H1 (cell line): ENCODE data around the gene LEKR1. TPM values are rescaled to one million over a fixed set of nuclear protein-coding genes. Genes with fewer than 3 reads are reported as not detected.

ENCODE experiments used
- CTCF ChIA-PET: fragments of 300-600 bp; sonication (Branson Sonifier 250); formaldehyde crosslinking; loops from one replicate; lab custom pipeline; 2021; ENCODE audit not compliant: partially characterized antibody; lab: Charles Lee
- POLR2A ChIA-PET: fragments of 300-600 bp; sonication (Branson Sonifier 250); formaldehyde crosslinking; loops from one replicate; lab custom pipeline; 2021; ENCODE audit warnings: inconsistent platforms; ENCODE audit not compliant: partially characterized antibody; lab: Charles Lee
- DNase-seq, 2 experiments: peaks; one replicate each; pipeline versions ENCODE4 v3.0.0 to v3.0.0-alpha.2; 2010 to 2022; ENCODE audit warnings: low spot score in 2 of 2, low read depth in 1 of 2, mixed read lengths in 1 of 2
- FAIRE-seq: peaks from 2 replicates; lab custom pipeline; 2011; peaks lifted over from hg19 to GRCh38; lab: Jason Lieb, UNC
- H2AFZ ChIP-seq: 2 replicates; pipeline ENCODE4 v1.8.1; 2012; ENCODE audit warnings: low read length, inconsistent platforms
- H2AK5ac ChIP-seq: 2 replicates; pipeline ENCODE4 v1.6.1; 2013; ENCODE audit warnings: low read depth, low read length
- H2BK120ac ChIP-seq: replicated peaks from 2 replicates; pipeline ENCODE3; 2013; ENCODE audit warnings: low read depth, low read length, inconsistent platforms
- H2BK12ac ChIP-seq: 2 replicates; pipeline ENCODE4 v1.6.1; 2013; ENCODE audit warnings: low read depth, low read length
- H2BK15ac ChIP-seq: 2 replicates; pipeline ENCODE4 v1.6.1; 2013; ENCODE audit warnings: low read length
- H2BK20ac ChIP-seq: 2 replicates; pipeline ENCODE4 v1.6.1; 2013; ENCODE audit warnings: low read length
- H2BK5ac ChIP-seq: 2 replicates; pipeline ENCODE4 v1.6.1; 2013; ENCODE audit warnings: low read depth, low read length
- H3K14ac ChIP-seq: 2 replicates; pipeline ENCODE4 v1.6.1; 2013; ENCODE audit warnings: inconsistent platforms; ENCODE audit not compliant: insufficient read length
- H3K18ac ChIP-seq: 2 replicates; pipeline ENCODE4 v1.6.1; 2013; ENCODE audit warnings: low read length; ENCODE audit errors: extremely low read depth
- H3K23ac ChIP-seq: 2 replicates; pipeline ENCODE4 v1.6.1; 2013; ENCODE audit warnings: inconsistent platforms; ENCODE audit not compliant: insufficient read length
- H3K23me2 ChIP-seq: 2 replicates; pipeline ENCODE4 v1.6.1; 2013; ENCODE audit warnings: low read depth, low read length
- H3K27ac ChIP-seq: 2 replicates; pipeline ENCODE4 v1.6.1; 2011; ENCODE audit warnings: low read depth, low read length, inconsistent platforms
- H3K27me3 ChIP-seq, 4 experiments: replicated peaks in 1 of 4; 1 replicate in 1 of 4; 2 replicates in 3 of 4; pipeline versions ENCODE4 v1.6.1 to v1.8.1; 2011 to 2013; ENCODE audit warnings: low read length in 3 of 4, mild to moderate bottlenecking in 3 of 4, inconsistent platforms in 2 of 4, mixed read lengths in 2 of 4, moderate library complexity in 1 of 4; ENCODE audit not compliant: control insufficient read depth in 3 of 4, insufficient read depth in 3 of 4; ENCODE audit errors: extremely low read depth in 1 of 4
- H3K36me3 ChIP-seq, 4 experiments: 2 replicates each; pipeline versions ENCODE4 v1.6.1 to v1.8.1; 2011 to 2013; ENCODE audit warnings: mild to moderate bottlenecking in 4 of 4, low read length in 3 of 4, moderate library complexity in 2 of 4, control low read depth in 1 of 4, inconsistent platforms in 1 of 4; ENCODE audit not compliant: insufficient read depth in 4 of 4, control insufficient read depth in 2 of 4
- H3K4ac ChIP-seq: replicated peaks from 2 replicates; pipeline ENCODE3; 2013; ENCODE audit warnings: low read length, low read depth, mixed read lengths, inconsistent platforms; ENCODE audit not compliant: insufficient read length
- H3K4me1 ChIP-seq, 4 experiments: replicated peaks in 1 of 4; 1 replicate in 1 of 4; 2 replicates in 3 of 4; pipeline versions ENCODE4 v1.6.1 to v1.8.1; 2011 to 2013; ENCODE audit warnings: low read length in 3 of 4, inconsistent platforms in 2 of 4, mixed read lengths in 1 of 4; ENCODE audit not compliant: insufficient read depth in 4 of 4, control insufficient read depth in 3 of 4
- H3K4me2 ChIP-seq, 2 experiments: 2 replicates each; pipeline versions ENCODE4 v1.6.1 to v1.8.1; 2011 to 2013; ENCODE audit warnings: low read depth in 2 of 2, low read length in 2 of 2, control low read depth in 1 of 2, inconsistent platforms in 1 of 2, mild to moderate bottlenecking in 1 of 2; ENCODE audit not compliant: insufficient read depth in 1 of 2
- H3K4me3 ChIP-seq, 4 experiments: fragments of 200-600, 300-600 bp in 1 of 4; sonication (generic), shearing (Covaris generic), sonication (Bioruptor Twin) in 1 of 4; 2 replicates each; pipeline versions ENCODE4 v1.5.1 to v1.8.1; 2011 to 2016; ENCODE audit warnings: low read length in 4 of 4, low read depth in 3 of 4, control low read depth in 2 of 4, inconsistent platforms in 2 of 4, mild to moderate bottlenecking in 2 of 4, mixed read lengths in 1 of 4, moderate library complexity in 1 of 4; ENCODE audit not compliant: insufficient read depth in 2 of 4; ENCODE audit errors: extremely low read depth in 1 of 4
- H3K56ac ChIP-seq: replicated peaks from 2 replicates; pipeline ENCODE3; 2013; ENCODE audit warnings: low read depth, mild to moderate bottlenecking, mixed read lengths, low read length, inconsistent platforms; ENCODE audit not compliant: insufficient read length
- H3K79me1 ChIP-seq: 2 replicates; pipeline ENCODE4 v1.6.1; 2013; ENCODE audit warnings: low read depth, low read length, control low read depth
- H3K79me2 ChIP-seq, 2 experiments: 2 replicates each; pipeline versions ENCODE4 v1.6.1 to v1.8.1; 2012 to 2013; ENCODE audit warnings: low read length in 2 of 2, mild to moderate bottlenecking in 2 of 2, inconsistent platforms in 1 of 2; ENCODE audit not compliant: insufficient read depth in 2 of 2, control insufficient read depth in 1 of 2
- H3K9ac ChIP-seq, 4 experiments: replicated peaks in 1 of 4; 1 replicate in 1 of 4; 2 replicates in 3 of 4; pipeline versions ENCODE4 v1.6.1 to v1.8.1; 2011 to 2013; ENCODE audit warnings: low read depth in 3 of 4, low read length in 3 of 4, control low read depth in 2 of 4, mild to moderate bottlenecking in 2 of 4, moderate library complexity in 2 of 4, inconsistent platforms in 1 of 4; ENCODE audit errors: extremely low read depth in 1 of 4
- H3K9me3 ChIP-seq, 2 experiments: 2 replicates each; pipeline versions ENCODE4 v1.6.1 to v1.8.1; 2012 to 2013; ENCODE audit warnings: mild to moderate bottlenecking in 2 of 2, moderate library complexity in 2 of 2, control low read depth in 1 of 2, inconsistent platforms in 1 of 2, low read depth in 1 of 2, low read length in 1 of 2, mixed read lengths in 1 of 2; ENCODE audit not compliant: insufficient read depth in 2 of 2
- H4K20me1 ChIP-seq, 2 experiments: replicated peaks in 1 of 2; 2 replicates each; pipeline versions ENCODE3 to v1.8.1; 2011 to 2013; ENCODE audit warnings: inconsistent platforms in 2 of 2, low read length in 2 of 2, mild to moderate bottlenecking in 1 of 2; ENCODE audit not compliant: insufficient read depth in 2 of 2, control insufficient read depth in 1 of 2
- H4K5ac ChIP-seq: 2 replicates; pipeline ENCODE4 v1.6.1; 2013; ENCODE audit warnings: low read length, low read depth, mixed read lengths, inconsistent platforms; ENCODE audit not compliant: insufficient read length
- H4K8ac ChIP-seq: 2 replicates; pipeline ENCODE4 v1.8.0; 2013; ENCODE audit warnings: mild to moderate bottlenecking, moderate library complexity, low read length, inconsistent platforms; ENCODE audit not compliant: insufficient read depth; ENCODE audit errors: extremely low read depth
- H4K91ac ChIP-seq: replicated peaks from 2 replicates; pipeline ENCODE3; 2013; ENCODE audit warnings: low read length, mixed read lengths, inconsistent platforms; ENCODE audit not compliant: insufficient read length
- EZH2 ChIP-seq: fragments of 200-600 bp; sonication (generic); IDR thresholded peaks from 2 replicates; pipeline ENCODE4 v1.7.1; 2012; ENCODE audit warnings: low read depth, mild to moderate bottlenecking, moderate library complexity, low read length, inconsistent platforms; ENCODE audit not compliant: severe bottlenecking
- GTF2F1 ChIP-seq: IDR thresholded peaks from 2 replicates; pipeline ENCODE4 v1.6.1; 2012; ENCODE audit warnings: low read depth, low read length, improper control_type of control experiment, borderline replicate concordance
- MAX ChIP-seq: IDR thresholded peaks from 2 replicates; pipeline ENCODE4 v1.6.1; 2012; ENCODE audit warnings: inconsistent platforms
- USF2 ChIP-seq: IDR thresholded peaks from 2 replicates; pipeline ENCODE4 v1.6.1; 2011; ENCODE audit warnings: low read length, improper control_type of control experiment
- polyA plus RNA-seq, 7 experiments: library from polyadenylated mRNA; depleted of rRNA in 3 of 7; stranded (reverse) in 5 of 7; unstranded in 2 of 7; fragments of >200 nt in 5 of 7; fragments of 200-250 nt in 2 of 7; gene quantifications; 1 replicate in 5 of 7; 2 replicates in 1 of 7; 4 replicates in 1 of 7; pipeline versions ENCODE4 v1.2.1 to v1.2.3, GENCODE V29; 2011 to 2013; ENCODE audit warnings: missing spikeins in 2 of 7, mixed read lengths in 2 of 7
- total RNA-seq: library from RNA; stranded (reverse); fragmentation: NEBNext Ultra II Directional; extraction: Animal tissue kit (Norgen Biotek cat#: 25700); gene quantifications from 2 replicates; pipeline ENCODE4 v1.2.1, GENCODE V29; 2021

LEKR1 gene
- total and polyA plus RNA-seq, 2 of the 8 experiments (the other 6 are each of a cell fraction or from before 2014, with no cell fraction given) = 0.08 TPM; not detected in 1

- Histone ChIP-seq H3K4me3 (no peak overlapping the region), H3K27ac (no peak overlapping the region), H4K20me1 (no peaks in the 10 kb centered on the region), H3K4me1 (no peaks in the 10 kb centered on the region), H3K9me3 (no peaks in the 10 kb centered on the region; a peak in 1 of 4 replicates), H3K4me2 (no peak overlapping the region), H2BK5ac (no peak overlapping the region), H3K23me2 (no peaks in the 10 kb centered on the region), H2AK5ac (no peak overlapping the region), H3K79me2 (no peaks in the 10 kb centered on the region), H4K91ac (no peak overlapping the region), H3K9ac (no peak overlapping the region), H2BK20ac (no peak overlapping the region), H4K8ac (no peak overlapping the region), H3K23ac (no peak overlapping the region), H2BK12ac (no peak overlapping the region), H2BK15ac (no peak overlapping the region), H3K18ac (no peak overlapping the region), H3K4ac (no peak overlapping the region), H2BK120ac (no peak overlapping the region), H3K56ac (no peak overlapping the region), H4K5ac (no peak overlapping the region), H3K79me1 (no peaks in the 10 kb centered on the region), H2AFZ (no peak overlapping the region), H3K36me3 (no peaks in the 10 kb centered on the region), H3K14ac (no peak overlapping the region), H3K27me3 (no peaks in the 10 kb centered on the region)
- POLR2A ChIA-PET = interaction anchor here (1.0 kb wide), 1 partner anchor 15 kb away, joined by 3 read pairs; no protein-coding TSS in a partner anchor
- TF ChIP-seq MAX (no peak), EZH2 (no peak), USF2 (no peak), GTF2F1 (no peak)
- DNase-seq = no peak
- FAIRE-seq = no peak
- CTCF ChIA-PET = interaction anchor here (1.0 kb wide), 1 partner anchor 12 kb away, joined by 4 read pairs; no protein-coding TSS in a partner anchor
Observed at GRCh38 chr3:156802821-156803606, 23.1 kb upstream of the LEKR1 start.
